ENCODE results near the gene UBE2G2. TPM values are rescaled to one million over a fixed set of nuclear protein-coding genes. Genes with fewer than 3 reads are reported as not detected.

UBE2G2 gene
- total RNA-seq, 3 donors from 2014 or later: 84.8 to 128 (median 99.2) TPM

- Histone ChIP-seq H3K36me3 (no peaks in the 10 kb centered on the region), H3K9me3 (no peaks in the 10 kb centered on the region), H3K4me3 (no peak overlapping the region), H3K27ac (no peak overlapping the region), H3K4me1 (no peaks in the 10 kb centered on the region), H3K27me3 (no peaks in the 10 kb centered on the region)
- intact Hi-C loops (cut with DNase I; ENCODE audit: low total_unique reads): no loop called here
- DNase-seq (ENCODE audit: low spot score in 2 of 2): peak in 1 of 2 donors; percentile 43
- TF ChIP-seq POLR2AphosphoS5 (IDR thresholded peaks at IDR 0.05) (no peak), POLR2A (IDR thresholded peaks at IDR 0.05) (no peak), CTCF (IDR thresholded peaks at IDR 0.05) (no peak)
Measured at GRCh38 chr21:44838039-44838895, 36.6 kb upstream of the UBE2G2 start.

GRCh38 chr21:44837537-44837936, 35.9 kb upstream of the UBE2G2 start:
- Histone ChIP-seq H3K4me3 (no peak overlapping the region), H3K36me3 (no peaks in the 10 kb centered on the region), H3K27ac (no peak overlapping the region), H3K27me3 (no peaks in the 10 kb centered on the region), H3K9me3 (no peaks in the 10 kb centered on the region), H3K4me1 (no peaks in the 10 kb centered on the region)
- intact Hi-C loops (cut with DNase I; ENCODE audit: low total_unique reads): no loop called here
- TF ChIP-seq POLR2A (IDR thresholded peaks at IDR 0.05): no peak
- no peak for TF ChIP-seq POLR2AphosphoS5 (IDR thresholded peaks at IDR 0.05)
- TF ChIP-seq CTCF (IDR thresholded peaks at IDR 0.05): no peak
- peak in 1 of 2 donors; percentile 47 for DNase-seq (ENCODE audit: low spot score in 2 of 2)

- peak in 1 of 2 donors; percentile 52 for DNase-seq (ENCODE audit: low spot score in 2 of 2)
- no peak for TF ChIP-seq POLR2AphosphoS5 (IDR thresholded peaks at IDR 0.05)
- TF ChIP-seq CTCF (IDR thresholded peaks at IDR 0.05): no peak
- no peak for TF ChIP-seq POLR2A (IDR thresholded peaks at IDR 0.05)
- H3K9me3 ChIP-seq: no peaks in the 10 kb centered on the region
- H3K4me1 ChIP-seq: no peaks in the 10 kb centered on the region
- no peaks in the 10 kb centered on the region for H3K27me3 ChIP-seq
- H3K4me3 ChIP-seq: no peak overlapping the region
- no peaks in the 10 kb centered on the region for H3K36me3 ChIP-seq
- intact Hi-C loops (cut with DNase I; ENCODE audit: low total_unique reads): no loop called here
- H3K27ac ChIP-seq: no peak overlapping the region
Measured at GRCh38 chr21:44836666-44837471, 35.2 kb upstream of the UBE2G2 start.

- H3K36me3 ChIP-seq: no peaks in the 10 kb centered on the region
- H3K9me3 ChIP-seq: no peaks in the 10 kb centered on the region
- H3K4me3 ChIP-seq: no peak overlapping the region
- no peak for DNase-seq (ENCODE audit: low spot score in 2 of 2)
- intact Hi-C loops (cut with DNase I; ENCODE audit: low total_unique reads): no loop called here
- H3K4me1 ChIP-seq: no peaks in the 10 kb centered on the region
- H3K27ac ChIP-seq: no peak overlapping the region
- no peaks in the 10 kb centered on the region for H3K27me3 ChIP-seq
- TF ChIP-seq POLR2AphosphoS5 (IDR thresholded peaks at IDR 0.05): no peak
- no peak for TF ChIP-seq POLR2A (IDR thresholded peaks at IDR 0.05)
- no peak for TF ChIP-seq CTCF (IDR thresholded peaks at IDR 0.05)
Measured at GRCh38 chr21:44836349-44836665, 34.7 kb upstream of the UBE2G2 start.

- no peak for TF ChIP-seq POLR2A (IDR thresholded peaks at IDR 0.05)
- TF ChIP-seq POLR2AphosphoS5 (IDR thresholded peaks at IDR 0.05): no peak
- no peak for TF ChIP-seq CTCF (IDR thresholded peaks at IDR 0.05)
- H3K36me3 ChIP-seq: no peaks in the 10 kb centered on the region
- H3K4me1 ChIP-seq: no peaks in the 10 kb centered on the region
- H3K4me3 ChIP-seq: no peak overlapping the region
- H3K9me3 ChIP-seq: no peaks in the 10 kb centered on the region
- intact Hi-C loops (cut with DNase I; ENCODE audit: low total_unique reads): no loop called here
- peak in 1 of 2 donors; percentile 27 for DNase-seq (ENCODE audit: low spot score in 2 of 2)
- H3K27ac ChIP-seq: no peak overlapping the region
- H3K27me3 ChIP-seq: no peaks in the 10 kb centered on the region
Measured at GRCh38 chr21:44835647-44835973, 34.0 kb upstream of the UBE2G2 start.

Data from breast epithelium (tissue), 4 donors.